Spinal cord (tissue), 10 donors: ENCODE measurements around the gene SLC25A13. TPM values are rescaled to one million over a fixed set of nuclear protein-coding genes. Genes with fewer than 3 reads are reported as not detected.
A peak's percentile ranks its signal among the peaks of the same experiment; 100 is the strongest.

Experiments
- DNase-seq, 6 donors: peaks; one replicate each; pipeline versions ENCODE4 v3.0.0 to v3.0.0-alpha.2; 2013 to 2015; ENCODE audit warnings: low spot score in 6 of 6, low read depth in 4 of 6
- H3K27ac ChIP-seq: one replicate; pipeline ENCODE4 v1.5.1; 2013; ENCODE audit warnings: low read depth, low read length, control low read depth
- H3K27me3 ChIP-seq: one replicate; pipeline ENCODE4 v1.6.1; 2013; ENCODE audit warnings: low read length; ENCODE audit not compliant: control insufficient read depth, insufficient read depth
- H3K36me3 ChIP-seq: one replicate; pipeline ENCODE4 v1.6.1; 2013; ENCODE audit warnings: low read length; ENCODE audit not compliant: control insufficient read depth, insufficient read depth
- H3K4me1 ChIP-seq: one replicate; pipeline ENCODE4 v1.6.1; 2013; ENCODE audit warnings: low read length; ENCODE audit not compliant: control insufficient read depth, insufficient read depth
- H3K4me3 ChIP-seq: one replicate; pipeline ENCODE4 v1.5.1; 2013; ENCODE audit warnings: low read depth, low read length, control low read depth
- H3K9me3 ChIP-seq: one replicate; pipeline ENCODE4 v1.6.1; 2013; ENCODE audit warnings: low read length; ENCODE audit not compliant: control insufficient read depth, insufficient read depth
- WGBS: methylation state at CpG from one replicate; pipeline ENCODE4 v1.1.5; 2013; ENCODE audit warnings: missing lambda C conversion rate; ENCODE audit not compliant: insufficient coverage; 5-methylcytosine and 5-hydroxymethylcytosine counted together
- polyA plus RNA-seq, 2 donors: library from polyadenylated mRNA; unstranded; fragments of 120-200 nt; gene quantifications; one replicate each; pipeline ENCODE4 v1.2.1, GENCODE V29; 2013; ENCODE audit not compliant: insufficient read length in 2 of 2
- total RNA-seq, 2 donors: library from RNA; depleted of rRNA in 1 of 2; stranded (reverse); fragments of 120-200 nt in 1 of 2; fragments of >200 nt in 1 of 2; gene quantifications; one replicate each; pipeline versions ENCODE4 v1.2.3 to v1.2.4, GENCODE V29; 2013 to 2014
- donor health status: healthy.

Gene SLC25A13
- total and polyA plus RNA-seq, 4 donors: 24.9 to 34.7 (median 31.4) TPM

- no peaks in the 10 kb centered on the region for H3K4me1 ChIP-seq
- H3K36me3 ChIP-seq: no peaks in the 10 kb centered on the region
- DNase-seq: no peak
- no peaks in the 10 kb centered on the region for H3K27me3 ChIP-seq
- H3K9me3 ChIP-seq: no peaks in the 10 kb centered on the region
- H3K4me3 ChIP-seq: no peak overlapping the region
- no CpG with 5 or more reads among the region's 3 CpGs for WGBS
- H3K27ac ChIP-seq: no peak overlapping the region
Measured at GRCh38 chr7:96253964-96254363, 67.9 kb downstream of the SLC25A13 start.

GRCh38 chr7:96253441-96253840 is 68.5 kb downstream of the SLC25A13 start:
- H3K4me3 ChIP-seq: no peak overlapping the region
- no peaks in the 10 kb centered on the region for H3K9me3 ChIP-seq
- no peak overlapping the region for H3K27ac ChIP-seq
- DNase-seq: no peak
- WGBS: 69% methylated on average over 2 of the region's 2 CpGs
- no peaks in the 10 kb centered on the region for H3K27me3 ChIP-seq
- no peaks in the 10 kb centered on the region for H3K36me3 ChIP-seq
- no peaks in the 10 kb centered on the region for H3K4me1 ChIP-seq

- no peak overlapping the region for H3K4me3 ChIP-seq
- WGBS: 92% methylated on average over 4 of the region's 7 CpGs
- no peaks in the 10 kb centered on the region for H3K36me3 ChIP-seq
- H3K9me3 ChIP-seq: no peaks in the 10 kb centered on the region
- H3K4me1 ChIP-seq: no peaks in the 10 kb centered on the region
- H3K27ac ChIP-seq: no peak overlapping the region
- H3K27me3 ChIP-seq: no peaks in the 10 kb centered on the region
- no peak for DNase-seq
Measured at GRCh38 chr7:96250776-96251361, 71.0 kb downstream of the SLC25A13 start.

GRCh38 chr7:96248405-96248804 is 73.5 kb downstream of the SLC25A13 start:
- DNase-seq: no peak
- no peaks in the 10 kb centered on the region for H3K36me3 ChIP-seq
- no peaks in the 10 kb centered on the region for H3K9me3 ChIP-seq
- no peak overlapping the region for H3K4me3 ChIP-seq
- no CpG with 5 or more reads among the region's 2 CpGs for WGBS
- H3K27me3 ChIP-seq: no peaks in the 10 kb centered on the region
- H3K4me1 ChIP-seq: no peaks in the 10 kb centered on the region
- no peak overlapping the region for H3K27ac ChIP-seq

GRCh38 chr7:96246919-96247318 is 75.0 kb downstream of the SLC25A13 start:
- Histone ChIP-seq H3K4me1 (no peaks in the 10 kb centered on the region), H3K27me3 (no peaks in the 10 kb centered on the region), H3K27ac (no peak overlapping the region), H3K4me3 (no peak overlapping the region), H3K9me3 (no peaks in the 10 kb centered on the region), H3K36me3 (no peaks in the 10 kb centered on the region)
- WGBS: 20% methylated on average over 1 of the region's 3 CpGs
- DNase-seq: peak in 3 of 6 donors; percentile 26 to 88 (median 86)

GRCh38 chr7:96244992-96245292 is 77.0 kb downstream of the SLC25A13 start:
- Histone ChIP-seq H3K27me3 (no peaks in the 10 kb centered on the region), H3K36me3 (no peaks in the 10 kb centered on the region), H3K9me3 (no peaks in the 10 kb centered on the region), H3K4me1 (no peaks in the 10 kb centered on the region), H3K4me3 (no peak overlapping the region), H3K27ac (no peak overlapping the region)
- no CpG with 5 or more reads among the region's 2 CpGs for WGBS
- peak in 2 of 6 donors; percentile 50 to 76 for DNase-seq

- no peak overlapping the region for H3K27ac ChIP-seq
- no peaks in the 10 kb centered on the region for H3K36me3 ChIP-seq
- H3K9me3 ChIP-seq: no peaks in the 10 kb centered on the region
- DNase-seq: peak in 2 of 6 donors; percentile 50 to 73
- no peaks in the 10 kb centered on the region for H3K4me1 ChIP-seq
- H3K4me3 ChIP-seq: no peak overlapping the region
- whole genome bisulfite sequencing: 54% methylated on average over 2 of the region's 6 CpGs
- no peaks in the 10 kb centered on the region for H3K27me3 ChIP-seq
Measured at GRCh38 chr7:96244244-96244991, 77.5 kb downstream of the SLC25A13 start.

GRCh38 chr7:96243241-96243640 is 78.7 kb downstream of the SLC25A13 start:
- no peak overlapping the region for H3K27ac ChIP-seq
- H3K27me3 ChIP-seq: no peaks in the 10 kb centered on the region
- WGBS: no CpG with 5 or more reads among the region's 2 CpGs
- no peak overlapping the region for H3K4me3 ChIP-seq
- H3K4me1 ChIP-seq: peaks cover 3% of the 10 kb centered on the region
- H3K36me3 ChIP-seq: no peaks in the 10 kb centered on the region
- DNase-seq: no peak
- no peaks in the 10 kb centered on the region for H3K9me3 ChIP-seq

GRCh38 chr7:96241855-96242254 is 80.0 kb downstream of the SLC25A13 start:
- H3K27me3 ChIP-seq: no peaks in the 10 kb centered on the region
- H3K27ac ChIP-seq: no peak overlapping the region
- DNase-seq: no peak
- no peaks in the 10 kb centered on the region for H3K9me3 ChIP-seq
- 100% methylated on average over 1 of the region's 3 CpGs for WGBS
- no peak overlapping the region for H3K4me3 ChIP-seq
- no peaks in the 10 kb centered on the region for H3K36me3 ChIP-seq
- H3K4me1 ChIP-seq: peaks cover 3% of the 10 kb centered on the region
